HG03095 (cell line): Measurements from ENCODE around the gene RPS6KC1.
A peak's percentile ranks its signal among the peaks of the same experiment; 100 is the strongest.
"Not testable (repeated sequence)": the region's sequence is repeated elsewhere in the genome, so short reads cannot be mapped to it uniquely, and the experiment has no call there.

ENCODE experiments used
- ATAC-seq: cut with Tn5 transposase; IDR thresholded peaks from one replicate; pipeline ENCODE4 v1.9.1; 2021; ENCODE audit warnings: moderate library complexity; ENCODE audit not compliant: unreplicated experiment

Gene RPS6KC1, protein sequence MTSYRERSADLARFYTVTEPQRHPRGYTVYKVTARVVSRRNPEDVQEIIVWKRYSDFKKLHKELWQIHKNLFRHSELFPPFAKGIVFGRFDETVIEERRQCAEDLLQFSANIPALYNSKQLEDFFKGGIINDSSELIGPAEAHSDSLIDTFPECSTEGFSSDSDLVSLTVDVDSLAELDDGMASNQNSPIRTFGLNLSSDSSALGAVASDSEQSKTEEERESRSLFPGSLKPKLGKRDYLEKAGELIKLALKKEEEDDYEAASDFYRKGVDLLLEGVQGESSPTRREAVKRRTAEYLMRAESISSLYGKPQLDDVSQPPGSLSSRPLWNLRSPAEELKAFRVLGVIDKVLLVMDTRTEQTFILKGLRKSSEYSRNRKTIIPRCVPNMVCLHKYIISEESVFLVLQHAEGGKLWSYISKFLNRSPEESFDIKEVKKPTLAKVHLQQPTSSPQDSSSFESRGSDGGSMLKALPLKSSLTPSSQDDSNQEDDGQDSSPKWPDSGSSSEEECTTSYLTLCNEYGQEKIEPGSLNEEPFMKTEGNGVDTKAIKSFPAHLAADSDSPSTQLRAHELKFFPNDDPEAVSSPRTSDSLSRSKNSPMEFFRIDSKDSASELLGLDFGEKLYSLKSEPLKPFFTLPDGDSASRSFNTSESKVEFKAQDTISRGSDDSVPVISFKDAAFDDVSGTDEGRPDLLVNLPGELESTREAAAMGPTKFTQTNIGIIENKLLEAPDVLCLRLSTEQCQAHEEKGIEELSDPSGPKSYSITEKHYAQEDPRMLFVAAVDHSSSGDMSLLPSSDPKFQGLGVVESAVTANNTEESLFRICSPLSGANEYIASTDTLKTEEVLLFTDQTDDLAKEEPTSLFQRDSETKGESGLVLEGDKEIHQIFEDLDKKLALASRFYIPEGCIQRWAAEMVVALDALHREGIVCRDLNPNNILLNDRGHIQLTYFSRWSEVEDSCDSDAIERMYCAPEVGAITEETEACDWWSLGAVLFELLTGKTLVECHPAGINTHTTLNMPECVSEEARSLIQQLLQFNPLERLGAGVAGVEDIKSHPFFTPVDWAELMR

DNA sequence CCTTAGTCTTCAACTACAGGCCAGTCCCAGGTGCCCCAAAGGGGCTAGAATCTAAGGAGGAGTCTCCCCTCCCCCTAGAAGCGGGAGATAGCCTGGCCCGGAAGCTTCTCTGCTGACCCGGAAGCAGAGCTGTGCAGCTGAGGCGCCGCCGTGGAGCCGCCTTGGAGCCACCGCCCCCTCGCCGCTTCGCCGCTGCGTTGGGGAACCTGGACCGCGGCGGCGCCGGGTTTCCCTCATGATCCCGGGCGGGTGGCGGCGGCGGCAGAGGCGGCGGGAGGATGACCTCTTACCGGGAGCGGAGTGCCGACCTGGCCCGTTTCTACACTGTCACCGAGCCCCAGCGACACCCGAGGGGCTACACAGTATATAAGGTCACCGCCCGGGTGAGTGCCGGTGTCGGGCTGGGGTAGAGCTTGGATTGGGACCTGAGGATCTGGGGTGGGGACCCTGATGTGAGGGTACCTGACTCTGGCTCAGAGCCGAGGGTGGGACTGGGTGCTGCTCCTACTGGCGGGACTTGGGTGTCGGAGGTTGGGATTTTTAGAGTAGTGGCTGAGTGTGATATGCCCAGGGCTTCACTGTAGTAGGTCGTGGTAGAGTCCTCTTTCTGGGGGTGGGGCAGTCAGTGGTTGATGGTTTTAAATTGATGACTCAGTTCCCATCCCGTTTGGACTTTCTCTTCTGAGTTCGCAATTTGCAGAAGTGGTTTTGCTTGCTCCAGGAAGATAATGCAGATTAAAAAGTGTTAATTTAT, at the start of gene RPS6KC1:
RPS6KC1 (plus strand) TSS at position 115 of the 754 bp plus-strand sequence; CDS start at position 279, 164 bp downstream.
- ATAC-seq, result peak; percentile 99

GRCh38 chr1:213003256-213003655, 47.8 kb upstream of the RPS6KC1 start:
- peak; percentile 59 for ATAC-seq

GRCh38 chr1:213008564-213008963, 42.5 kb upstream of the RPS6KC1 start:
- ATAC-seq, result peak; percentile 79

GRCh38 chr1:213014642-213015041, 36.4 kb upstream of the RPS6KC1 start:
- no peak for ATAC-seq

GRCh38 chr1:213015099-213016050, 35.7 kb upstream of the RPS6KC1 start, which contains the start of gene ANGEL2:
Gene ANGEL2, minus strand, starts transcription at chr1:213015867. Its CDS starts 196 bp downstream, at chr1:213015671.
- ATAC-seq, result peak; percentile 93

DNA sequence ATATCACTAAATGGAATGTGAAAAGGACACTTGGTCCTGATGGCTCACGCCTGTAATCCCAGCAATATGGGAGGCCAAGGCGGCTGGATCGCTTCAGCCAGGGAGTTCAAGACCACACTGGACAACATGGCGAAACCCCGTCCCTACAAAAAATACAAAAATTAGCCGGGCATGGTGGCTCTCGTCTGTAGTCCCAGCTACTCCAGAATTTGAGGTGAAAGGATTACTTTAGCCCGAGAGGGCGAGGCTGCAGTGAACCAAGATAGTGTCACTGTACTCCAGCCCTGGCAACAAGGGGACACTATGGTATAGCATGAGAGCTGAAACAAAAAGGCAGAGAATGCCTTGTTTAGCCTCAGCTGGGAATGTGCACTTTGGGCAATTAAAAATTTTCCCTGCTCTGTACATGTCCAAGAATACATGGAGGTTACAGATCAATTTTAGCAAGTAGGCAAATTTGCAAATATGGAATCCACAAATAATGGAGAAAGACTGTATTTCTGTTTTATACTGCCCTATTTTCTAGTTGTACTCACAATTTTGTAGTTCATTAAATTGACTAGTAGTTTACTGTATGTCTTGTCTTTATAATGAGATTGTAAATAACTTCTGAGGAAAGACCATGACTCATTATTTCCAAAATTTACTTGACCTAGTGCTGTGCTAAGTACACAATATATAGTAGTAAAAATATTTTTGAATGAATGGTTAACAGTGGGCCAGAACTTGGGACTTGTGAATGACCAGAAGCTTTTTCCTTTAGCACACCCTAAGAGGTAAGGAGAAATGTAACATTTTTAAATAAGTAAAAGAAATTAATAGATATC, 33.4 kb upstream of the RPS6KC1 start:
- no peak for ATAC-seq

DNA sequence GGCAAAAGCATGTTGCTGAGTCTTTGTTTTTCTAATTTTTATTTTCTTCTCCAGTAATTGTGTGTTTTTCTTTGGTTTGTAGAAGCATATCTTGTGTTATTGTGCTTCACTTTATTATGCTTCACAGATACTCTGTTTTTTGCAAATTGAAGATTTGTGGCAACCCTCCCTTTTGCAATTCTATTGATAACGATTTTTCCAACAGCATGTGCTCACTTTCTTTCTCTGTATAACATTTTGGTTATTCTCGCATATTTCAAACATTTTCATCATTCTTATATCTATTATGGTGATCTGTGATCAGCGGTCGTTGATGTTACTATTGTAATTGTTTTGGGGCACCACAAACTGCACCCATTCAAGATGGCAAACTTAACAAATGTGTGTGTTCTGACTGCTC, 31.6 kb upstream of the RPS6KC1 start:
- no peak for ATAC-seq

- ATAC-seq, result no peak
Measured at GRCh38 chr1:213020016-213020415, 31.0 kb upstream of the RPS6KC1 start.

GRCh38 chr1:213027024-213027423, 24.0 kb upstream of the RPS6KC1 start:
- ATAC-seq, result not testable (repeated sequence)

GRCh38 chr1:213032651-213033050, 18.4 kb upstream of the RPS6KC1 start:
- ATAC-seq, result no peak

DNA sequence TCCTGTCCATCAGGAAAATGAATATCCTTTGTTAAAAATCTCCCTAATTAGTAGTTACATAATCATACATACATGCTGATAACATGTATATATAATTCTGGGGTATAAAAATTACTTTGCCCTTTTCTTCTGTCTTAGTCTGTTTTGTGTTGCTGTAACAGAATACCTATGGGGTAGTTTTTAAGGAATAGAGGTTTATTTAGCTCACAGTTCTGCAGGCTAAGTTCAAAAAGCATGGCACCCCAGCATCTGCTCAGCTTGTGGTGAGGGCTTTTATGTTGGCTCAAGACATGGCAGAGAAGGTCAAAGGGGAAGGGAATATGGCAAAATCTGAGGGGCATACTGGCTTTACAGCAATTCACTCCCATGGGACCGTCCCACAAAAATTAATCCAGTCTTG, 16.3 kb upstream of the RPS6KC1 start:
- ATAC-seq, result no peak

- ATAC-seq, result no peak
Measured at GRCh38 chr1:213035573-213035972, 15.5 kb upstream of the RPS6KC1 start.

DNA sequence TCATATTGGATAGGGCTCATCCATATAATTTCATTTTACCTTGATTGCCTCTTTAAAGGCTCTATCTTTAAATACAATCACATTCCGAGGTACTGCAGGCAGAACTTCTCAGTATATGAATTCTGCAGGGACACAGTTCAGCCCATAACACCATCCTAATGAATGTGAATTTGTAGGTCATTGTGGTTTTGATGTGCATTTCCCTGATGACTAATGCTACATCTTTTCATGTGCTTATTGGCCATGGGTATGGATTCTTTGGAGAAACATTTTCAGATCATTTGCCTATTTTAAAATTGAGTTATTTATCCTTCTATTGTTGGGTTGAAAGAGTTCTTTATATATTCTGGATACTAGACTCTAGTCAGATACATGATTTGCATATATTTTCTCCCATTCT, 9.6 kb upstream of the RPS6KC1 start:
- no peak for ATAC-seq

- ATAC-seq, result not testable (repeated sequence)
Measured at GRCh38 chr1:213045321-213046226, 5.5 kb upstream of the RPS6KC1 start.

DNA sequence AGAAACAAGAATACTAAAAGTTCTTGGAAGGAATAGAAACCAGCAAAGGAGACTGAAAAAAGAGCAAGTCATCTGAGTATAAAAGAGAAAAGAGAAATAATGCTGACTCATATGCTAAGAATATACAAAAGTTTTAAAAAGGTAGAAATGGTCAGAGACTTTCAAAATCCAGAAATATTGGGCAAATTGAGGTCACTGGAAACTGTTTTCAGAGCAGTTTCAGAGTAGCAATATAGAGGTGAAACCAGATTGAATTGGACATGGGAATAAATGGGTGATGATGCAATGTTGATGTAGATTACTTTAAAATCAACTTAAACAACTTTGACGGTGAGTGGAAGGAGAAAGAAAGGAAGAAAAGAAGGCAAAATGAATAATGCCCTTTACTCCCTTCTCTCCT, 1.8 kb upstream of the RPS6KC1 start:
- ATAC-seq, result no peak

DNA sequence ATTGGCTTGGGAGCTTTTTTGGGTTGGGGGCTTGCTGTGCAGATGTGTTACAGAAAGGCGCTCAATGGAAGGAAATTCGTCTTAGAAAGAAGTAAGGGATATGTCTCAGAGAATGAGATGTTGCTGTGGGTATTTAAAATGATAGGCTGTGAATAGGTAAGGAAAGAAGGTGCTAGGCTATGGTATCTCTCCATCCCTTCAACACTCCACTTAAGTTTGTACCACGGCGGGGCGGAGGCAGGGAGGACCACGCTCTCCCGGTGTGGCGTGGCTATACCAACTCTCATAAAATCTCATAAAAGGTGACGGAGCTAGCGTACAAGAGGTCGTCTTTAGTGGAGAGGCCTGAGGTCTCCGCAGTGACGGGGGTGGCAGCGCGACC, 305 bp upstream of the RPS6KC1 start:
- peak; percentile 15 for ATAC-seq

- ATAC-seq, result no peak
Measured at GRCh38 chr1:213051881-213052202, 801 bp downstream of the RPS6KC1 start.

DNA sequence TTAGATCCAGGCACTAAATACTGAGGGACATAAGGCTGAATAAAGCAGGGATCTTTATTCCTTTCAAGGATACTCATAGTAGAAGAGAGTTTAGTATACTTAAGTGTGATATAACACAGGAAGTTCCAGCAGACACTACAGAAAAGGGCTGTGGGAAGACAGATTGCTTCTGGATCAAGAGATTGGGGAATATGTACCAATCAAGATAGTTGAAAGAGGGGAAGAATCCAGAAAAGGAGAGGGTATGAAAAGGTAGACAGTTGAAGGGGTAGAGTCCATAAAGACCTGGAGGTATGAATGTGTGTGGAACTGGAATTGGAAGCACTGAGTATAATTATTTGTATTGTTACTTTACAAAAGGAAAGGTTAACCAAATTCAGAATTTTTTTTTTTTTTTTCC, 2.4 kb downstream of the RPS6KC1 start:
- ATAC-seq, result no peak
